IPS DF 4.7 (cell line): Measurements from ENCODE around the gene COPS7B.

ENCODE experiments used
- DNase-seq: peaks from one replicate; pipeline ENCODE4 v3.0.0-alpha.2; 2013; ENCODE audit warnings: low spot score; ENCODE audit errors: extremely low read depth

The COPS7B gene

DNA sequence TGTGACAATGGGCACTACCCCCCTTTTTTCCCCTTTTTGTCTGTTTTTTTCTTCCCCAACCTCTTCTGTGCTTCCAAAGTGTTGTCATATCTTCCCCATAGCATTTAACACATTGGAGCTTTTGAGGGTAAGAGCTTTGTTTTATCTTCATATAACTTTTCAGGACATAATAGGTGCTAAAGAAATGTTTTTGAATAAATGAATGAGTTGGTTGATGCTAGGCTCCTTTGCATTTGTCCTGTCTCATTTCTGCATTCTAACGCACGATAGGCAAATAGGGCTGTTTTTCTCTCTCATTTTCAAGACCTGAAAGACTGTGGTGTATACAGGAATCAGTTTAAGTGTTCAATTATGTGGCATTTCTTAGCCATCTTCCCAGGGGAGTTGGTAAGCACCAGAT, 832 bp upstream of the COPS7B start:
- DNase-seq: no peak

DNA sequence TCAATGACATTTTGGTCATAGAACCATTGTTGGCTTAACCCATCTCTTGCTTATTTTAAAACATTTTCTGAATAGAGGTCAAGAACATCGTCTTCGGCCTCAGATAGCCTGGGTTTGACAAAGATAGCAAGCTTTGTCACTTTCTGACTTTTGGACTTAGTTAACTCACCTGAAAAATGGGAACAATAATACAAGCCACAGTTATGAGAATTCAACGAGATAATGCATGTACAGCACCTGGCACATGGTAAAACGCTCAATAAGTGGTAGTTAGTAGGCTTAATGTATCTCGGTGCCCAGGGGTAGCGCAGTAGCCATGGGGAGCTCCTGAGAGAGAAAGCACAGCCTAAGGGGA, 446 bp upstream of the COPS7B start:
- no peak for DNase-seq

- no peak for DNase-seq
Observed at GRCh38 chr2:231786917-231787292, 660 bp downstream of the COPS7B start.

- DNase-seq: no peak
Observed at GRCh38 chr2:231791107-231791506, 4.9 kb downstream of the COPS7B start.

GRCh38 chr2:231794383-231794782, 8.1 kb downstream of the COPS7B start:
- no peak for DNase-seq

GRCh38 chr2:231795525-231796327, 9.5 kb downstream of the COPS7B start:
- no peak for DNase-seq

- DNase-seq: no peak
Observed at GRCh38 chr2:231800493-231801091, 14.3 kb downstream of the COPS7B start.

GRCh38 chr2:231803501-231804138, 17.4 kb downstream of the COPS7B start:
- DNase-seq: no peak

DNA sequence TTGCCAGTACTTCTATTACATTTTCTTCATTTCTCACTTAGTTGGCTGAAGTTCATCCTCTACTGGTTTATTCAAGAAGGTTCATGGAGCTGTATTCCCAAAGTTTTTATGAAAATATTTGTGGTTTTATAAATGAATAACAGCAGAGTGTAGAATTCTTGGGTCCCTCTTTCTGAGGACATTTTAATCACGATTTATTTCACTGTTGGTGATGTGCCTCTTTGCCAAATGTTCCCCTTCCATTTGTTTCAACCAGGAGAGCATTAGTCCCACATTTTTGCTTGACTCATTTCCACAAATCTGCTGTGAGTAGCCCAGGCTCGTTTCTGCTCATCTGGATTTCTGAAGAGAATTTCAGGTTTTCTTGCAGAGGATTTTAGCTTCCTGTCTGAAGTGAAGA, 20.8 kb downstream of the COPS7B start:
- no peak for DNase-seq

- no peak for DNase-seq
Observed at GRCh38 chr2:231810905-231811304, 24.7 kb downstream of the COPS7B start.

GRCh38 chr2:231816327-231817026, 30.2 kb downstream of the COPS7B start:
- DNase-seq: no peak

DNA sequence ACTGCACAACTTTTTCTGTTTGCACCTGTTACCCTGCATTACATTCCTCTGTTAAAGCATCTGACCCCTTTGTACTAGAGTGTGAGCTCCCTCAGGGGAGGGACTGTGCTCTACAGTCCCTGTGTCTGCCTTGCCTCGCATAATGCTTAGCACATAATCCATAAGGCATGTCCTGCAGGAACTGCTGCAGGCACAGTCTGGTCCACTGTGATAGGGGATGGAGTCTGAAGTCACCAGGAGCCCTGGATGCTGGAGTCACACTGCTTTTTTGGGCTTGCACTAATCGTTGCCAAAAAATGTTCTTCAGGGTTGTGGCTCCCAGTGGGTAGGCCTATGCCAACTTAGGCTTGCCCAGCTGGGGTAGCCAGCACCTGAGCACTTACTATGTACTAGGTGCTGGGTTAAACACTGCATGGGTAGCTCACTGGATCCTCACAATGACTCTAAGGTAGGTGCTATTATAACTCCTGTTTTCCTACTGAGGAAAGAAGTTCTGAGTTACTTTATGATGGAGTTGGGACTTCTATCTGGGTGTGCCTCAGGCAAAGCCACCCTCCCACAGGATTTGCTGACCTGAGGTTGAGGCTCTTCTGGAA, 33.3 kb downstream of the COPS7B start:
- no peak for DNase-seq

- DNase-seq: no peak
Observed at GRCh38 chr2:231820786-231821303, 34.6 kb downstream of the COPS7B start.

DNA sequence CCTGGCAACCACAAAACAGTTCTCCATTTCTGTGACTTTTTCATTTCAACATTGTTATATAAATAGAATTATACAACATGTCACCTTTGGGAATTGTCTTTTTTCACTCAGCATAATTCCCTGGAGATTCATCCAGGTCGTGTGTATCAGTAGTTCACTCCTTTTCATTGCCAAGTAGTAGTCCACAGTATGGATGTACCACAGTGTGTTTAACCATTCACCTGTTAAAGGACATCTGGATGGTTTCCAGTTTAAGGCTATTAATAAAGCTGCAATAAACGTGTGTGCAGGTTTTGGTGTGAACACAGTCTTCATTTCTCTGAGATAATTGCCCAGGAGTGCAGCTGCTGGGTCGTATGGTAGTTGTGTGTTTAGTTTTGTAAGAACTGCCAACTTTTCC, 35.7 kb downstream of the COPS7B start:
- DNase-seq: no peak

- no peak for DNase-seq
Observed at GRCh38 chr2:231853105-231853504, 66.9 kb downstream of the COPS7B start.

- DNase-seq: no peak
Observed at GRCh38 chr2:231854616-231855125, 68.4 kb downstream of the COPS7B start.

GRCh38 chr2:231856959-231857358, 70.7 kb downstream of the COPS7B start:
- no peak for DNase-seq
